ENCODE data around the gene DECR2.

Gene DECR2

GRCh38 chr16:444027-444426, 42.3 kb downstream of the DECR2 start:
- DNase-seq, result no peak

DNA sequence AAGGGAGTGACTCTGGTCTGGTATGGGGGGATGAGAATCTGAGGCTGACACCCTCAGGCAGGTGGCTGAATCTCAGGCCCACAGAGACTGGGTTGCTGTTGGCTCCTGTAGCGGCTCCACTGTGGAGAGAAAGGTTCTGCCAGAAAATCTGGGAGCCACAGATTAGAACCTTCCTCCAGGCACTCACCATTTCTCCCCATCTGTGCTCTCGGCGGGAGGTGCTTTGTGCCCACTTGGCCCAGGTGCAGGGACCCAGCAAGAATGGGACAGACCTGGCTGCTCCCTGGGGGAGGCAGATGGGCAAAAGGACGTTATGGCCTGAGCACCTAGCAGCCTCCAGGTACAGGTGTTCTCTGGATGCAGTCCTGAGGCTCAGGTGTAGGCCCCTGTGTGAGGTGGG, 43.9 kb downstream of the DECR2 start:
- peak in 1 of 14 donors; percentile 91 for DNase-seq

- no peak for DNase-seq
These were observed 48.7 kb downstream of the DECR2 start for GRCh38 chr16:450385-450784.

- no peak for DNase-seq
These were observed 49.3 kb downstream of the DECR2 start for GRCh38 chr16:450785-451512.

DNA sequence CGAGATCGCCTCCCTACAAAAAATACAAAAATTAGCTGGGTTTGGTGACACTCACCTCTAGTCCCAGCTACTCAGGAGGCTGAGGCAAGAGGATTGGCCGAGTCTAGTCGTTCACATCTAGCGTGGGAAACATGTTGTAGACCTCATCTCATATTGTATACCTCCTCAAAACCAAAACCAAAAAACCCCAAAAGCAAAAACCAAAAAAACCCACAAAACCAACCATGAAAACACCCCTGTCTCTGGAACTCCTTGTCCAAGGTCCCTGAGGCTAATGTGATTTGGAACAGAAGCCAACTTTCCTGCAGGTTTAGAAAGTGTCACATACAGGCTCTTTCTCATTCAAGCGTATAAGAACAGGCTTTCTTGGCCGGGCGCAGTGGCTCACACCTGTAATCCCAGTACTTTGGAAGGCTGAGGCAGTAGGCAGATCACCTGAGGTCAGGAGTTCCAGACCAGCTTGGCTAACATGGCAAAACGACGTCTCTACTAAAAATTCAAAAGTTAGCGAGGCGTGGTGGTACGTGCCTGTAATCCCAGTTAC, 52.8 kb downstream of the DECR2 start:
- DNase-seq, result peak in 1 of 14 donors; percentile 45

- no peak for DNase-seq
These were observed 53.8 kb downstream of the DECR2 start for GRCh38 chr16:455453-455852.

DNA sequence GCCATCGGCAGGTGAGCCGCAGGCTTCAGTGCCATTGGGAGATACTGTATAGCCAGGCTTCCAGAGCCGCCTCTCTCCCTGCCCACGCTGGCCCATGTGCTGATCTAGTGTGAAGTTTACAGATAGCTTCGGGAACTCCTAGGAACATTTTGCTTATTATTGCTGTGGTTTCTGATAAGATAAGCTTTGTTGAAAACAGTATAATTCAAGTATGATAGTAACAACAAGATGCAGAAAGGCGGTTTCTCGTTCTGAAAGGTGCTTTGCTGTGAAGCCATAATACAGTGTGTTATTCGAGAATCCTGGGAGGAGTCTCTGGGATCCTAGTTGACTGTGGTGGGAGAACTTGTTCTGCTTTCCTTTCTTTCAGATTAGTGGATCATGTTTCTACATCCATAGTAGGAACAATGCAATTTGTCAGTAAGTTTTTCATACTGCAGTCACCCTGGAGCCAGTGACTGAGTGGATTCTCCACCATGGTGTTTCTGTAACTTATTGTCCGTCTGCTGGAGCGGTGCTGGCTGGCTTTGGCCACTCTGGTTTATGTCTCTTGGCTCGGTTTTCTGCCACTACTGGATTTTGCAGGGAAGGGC, 55.3 kb downstream of the DECR2 start:
- peak in 5 of 14 donors; percentile 8 to 20 (median 11) for DNase-seq

- DNase-seq, result peak in 8 of 14 donors; percentile 16 to 48 (median 36)
These were observed 56.2 kb downstream of the DECR2 start for GRCh38 chr16:457732-458400.

DNA sequence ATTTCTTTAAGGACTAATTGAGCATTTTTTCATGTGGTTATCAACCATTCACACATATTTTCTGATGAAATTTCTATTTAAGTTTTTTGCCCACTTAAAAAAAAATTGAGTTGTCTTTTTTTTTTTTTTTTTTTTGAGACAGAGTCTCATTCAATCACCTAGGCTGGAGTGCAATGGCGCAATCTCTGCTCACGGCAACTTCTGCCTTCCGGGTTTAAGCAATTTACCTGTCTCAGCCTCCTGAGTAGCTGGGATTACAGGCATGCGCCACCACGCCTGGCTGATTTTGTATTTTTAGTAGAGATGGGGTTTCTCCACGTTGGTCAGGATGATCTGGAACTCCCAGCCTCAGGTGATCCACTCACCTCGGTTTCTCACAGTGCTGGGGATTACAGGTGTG, 58.1 kb downstream of the DECR2 start:
- no peak for DNase-seq

- no peak for DNase-seq
These were observed 59.1 kb downstream of the DECR2 start for GRCh38 chr16:460787-461186.
